KMS-11 (cell line): Measurements from ENCODE around the gene KRTAP20-2.

Source experiments
- H2AFZ ChIP-seq: fragments of 200-600 bp; sonication (generic); 2 replicates; pipeline ENCODE4 v1.6.1; 2016; ENCODE audit warnings: antibody characterized with exemption, mixed run types, low read depth
- H3K27ac ChIP-seq: fragments of 200-600 bp; sonication (generic); 2 replicates; pipeline ENCODE4 v1.6.1; 2016; ENCODE audit warnings: mild to moderate bottlenecking, mixed run types
- H3K27me3 ChIP-seq: fragments of 200-600 bp; sonication (generic); 2 replicates; pipeline ENCODE4 v1.6.1; 2017; ENCODE audit warnings: mild to moderate bottlenecking, low read depth, mixed run types, moderate library complexity; ENCODE audit not compliant: insufficient read depth
- H3K36me3 ChIP-seq: fragments of 200-600 bp; sonication (generic); 2 replicates; pipeline ENCODE4 v1.6.1; 2017; ENCODE audit warnings: mild to moderate bottlenecking, mixed run types; ENCODE audit not compliant: insufficient read depth
- H3K4me1 ChIP-seq: fragments of 200-600 bp; sonication (generic); 2 replicates; pipeline ENCODE4 v1.6.1; 2016; ENCODE audit warnings: mild to moderate bottlenecking, low read depth, mixed run types; ENCODE audit not compliant: poor library complexity, severe bottlenecking
- H3K4me2 ChIP-seq: fragments of 200-600 bp; sonication (generic); 2 replicates; pipeline ENCODE4 v1.7.0; 2016; ENCODE audit warnings: mild to moderate bottlenecking, mixed run types
- H3K4me3 ChIP-seq: fragments of 200-600 bp; sonication (generic); IDR thresholded peaks from 2 replicates; pipeline ENCODE4 v1.6.1; 2017; ENCODE audit warnings: low read depth, low read length, mixed read lengths; ENCODE audit not compliant: insufficient read depth
- H3K79me2 ChIP-seq: fragments of 200-600 bp; sonication (generic); 2 replicates; pipeline ENCODE4 v1.6.1; 2016; ENCODE audit warnings: low read depth, mixed run types; ENCODE audit not compliant: insufficient read depth
- H3K9ac ChIP-seq: fragments of 200-600 bp; sonication (generic); 2 replicates; pipeline ENCODE4 v1.6.1; 2016; ENCODE audit warnings: mild to moderate bottlenecking, mixed run types
- H4K20me1 ChIP-seq: fragments of 200-600 bp; sonication (generic); 2 replicates; pipeline ENCODE4 v1.6.1; 2016; ENCODE audit warnings: mild to moderate bottlenecking, mixed run types; ENCODE audit not compliant: insufficient read depth
- TF ChIP-seq, protein P1 (sequence below): fragments of 200-600 bp; sonication (generic); conservative IDR thresholded peaks from 2 replicates; pipeline ENCODE4 v1.6.1; 2017; ENCODE audit warnings: low read depth, mild to moderate bottlenecking, antibody characterized with exemption, low read length, moderate library complexity, mixed read lengths

The KRTAP20-2 gene

DNA sequence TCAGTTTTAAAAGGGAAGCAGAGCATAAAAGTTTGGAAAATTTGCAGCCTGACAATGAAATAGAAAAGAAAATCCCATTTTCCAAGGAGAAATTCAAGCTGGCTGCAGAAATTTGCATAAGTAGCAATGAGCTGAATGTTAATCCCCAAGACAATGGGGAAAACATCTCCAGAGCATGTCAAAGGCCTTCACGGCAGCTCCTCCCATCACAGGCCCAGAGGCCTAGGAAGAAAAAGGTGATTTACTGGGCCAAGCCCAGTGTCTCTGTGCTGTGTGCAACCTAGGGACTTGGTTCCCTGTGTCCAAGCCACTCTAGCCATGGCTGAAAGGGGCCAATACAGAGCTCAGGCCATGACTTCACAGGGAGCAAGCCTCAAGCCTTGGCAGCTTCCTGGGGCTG lies 33.8 kb downstream of the KRTAP20-2 start:
- Histone ChIP-seq H3K4me2 (no peak overlapping the region), H3K4me1 (no peaks in the 10 kb centered on the region)

DNA sequence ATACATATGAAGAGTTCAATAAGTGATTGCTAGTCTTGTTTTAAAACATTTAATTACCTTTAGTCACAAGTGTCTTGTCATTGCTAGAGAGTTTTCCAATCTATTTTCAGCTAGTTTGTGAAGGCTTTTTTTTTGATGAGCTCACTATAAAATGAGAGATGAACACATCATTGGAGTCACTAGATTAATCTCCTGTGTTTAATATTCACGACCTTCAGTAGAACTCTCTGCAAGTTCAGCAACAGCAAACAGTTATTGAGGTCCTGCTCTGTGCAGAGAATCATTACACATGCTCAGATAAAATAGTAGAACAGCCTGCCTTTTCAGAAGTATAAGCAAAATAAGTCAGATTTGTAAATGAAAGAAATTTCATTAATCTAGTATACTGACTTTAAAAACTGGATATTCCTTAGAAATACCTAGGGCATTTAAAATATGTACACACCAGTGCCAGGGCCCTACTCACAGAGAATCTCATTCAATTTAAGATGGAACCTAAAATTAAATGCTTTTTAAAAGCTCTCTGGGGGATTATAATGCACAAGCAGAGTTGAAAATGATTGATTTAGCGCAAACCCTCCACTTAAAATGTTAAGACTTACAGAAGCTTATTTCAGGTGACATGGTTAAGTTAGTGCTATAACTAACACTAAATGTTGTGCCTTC lies 38.1 kb downstream of the KRTAP20-2 start:
- H3K27ac ChIP-seq = no peak overlapping the region
- no peaks in the 10 kb centered on the region for H3K27me3 ChIP-seq
- no peaks in the 10 kb centered on the region for H4K20me1 ChIP-seq
- no peak overlapping the region for H2AFZ ChIP-seq
- H3K36me3 ChIP-seq = no peaks in the 10 kb centered on the region
- H3K4me2 ChIP-seq = no peak overlapping the region
- H3K4me1 ChIP-seq = no peaks in the 10 kb centered on the region
- H3K79me2 ChIP-seq = no peaks in the 10 kb centered on the region
- TF ChIP-seq, protein P1, sequence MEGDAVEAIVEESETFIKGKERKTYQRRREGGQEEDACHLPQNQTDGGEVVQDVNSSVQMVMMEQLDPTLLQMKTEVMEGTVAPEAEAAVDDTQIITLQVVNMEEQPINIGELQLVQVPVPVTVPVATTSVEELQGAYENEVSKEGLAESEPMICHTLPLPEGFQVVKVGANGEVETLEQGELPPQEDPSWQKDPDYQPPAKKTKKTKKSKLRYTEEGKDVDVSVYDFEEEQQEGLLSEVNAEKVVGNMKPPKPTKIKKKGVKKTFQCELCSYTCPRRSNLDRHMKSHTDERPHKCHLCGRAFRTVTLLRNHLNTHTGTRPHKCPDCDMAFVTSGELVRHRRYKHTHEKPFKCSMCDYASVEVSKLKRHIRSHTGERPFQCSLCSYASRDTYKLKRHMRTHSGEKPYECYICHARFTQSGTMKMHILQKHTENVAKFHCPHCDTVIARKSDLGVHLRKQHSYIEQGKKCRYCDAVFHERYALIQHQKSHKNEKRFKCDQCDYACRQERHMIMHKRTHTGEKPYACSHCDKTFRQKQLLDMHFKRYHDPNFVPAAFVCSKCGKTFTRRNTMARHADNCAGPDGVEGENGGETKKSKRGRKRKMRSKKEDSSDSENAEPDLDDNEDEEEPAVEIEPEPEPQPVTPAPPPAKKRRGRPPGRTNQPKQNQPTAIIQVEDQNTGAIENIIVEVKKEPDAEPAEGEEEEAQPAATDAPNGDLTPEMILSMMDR = no peak
- H3K4me3 ChIP-seq = no peak overlapping the region
- H3K9ac ChIP-seq = no peak overlapping the region

More for the DNA sequence above, 33.8 kb downstream of the KRTAP20-2 start:
- Histone ChIP-seq H4K20me1 (no peaks in the 10 kb centered on the region), H2AFZ (no peak overlapping the region), H3K36me3 (no peaks in the 10 kb centered on the region), H3K79me2 (no peaks in the 10 kb centered on the region), H3K27ac (no peak overlapping the region), H3K4me3 (no peak overlapping the region), H3K27me3 (no peaks in the 10 kb centered on the region), H3K9ac (no peak overlapping the region)
- TF ChIP-seq, protein P1 = no peak

DNA sequence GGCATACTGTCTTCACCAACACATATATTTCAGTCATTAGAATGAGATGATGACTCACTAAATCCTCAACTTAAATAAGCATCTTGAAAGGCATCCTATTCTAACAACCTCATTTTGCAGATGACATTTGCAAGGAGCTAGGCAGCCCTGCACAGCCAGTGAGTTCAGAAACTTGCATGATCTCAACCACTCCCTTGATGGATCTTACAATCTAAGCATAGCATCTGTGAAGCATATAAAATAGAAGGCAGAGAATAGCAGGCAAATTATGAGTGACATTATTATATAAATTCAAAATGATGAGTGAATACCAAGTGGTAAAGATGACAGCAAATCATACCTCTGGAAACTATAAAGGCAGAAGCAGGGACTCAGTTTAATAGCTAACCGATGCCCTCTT lies 39.3 kb downstream of the KRTAP20-2 start:
- H3K27ac ChIP-seq = no peak overlapping the region
- H3K79me2 ChIP-seq = no peaks in the 10 kb centered on the region
- H3K4me3 ChIP-seq = no peak overlapping the region
- H4K20me1 ChIP-seq = no peaks in the 10 kb centered on the region
- no peaks in the 10 kb centered on the region for H3K36me3 ChIP-seq
- H2AFZ ChIP-seq = no peak overlapping the region
- H3K4me1 ChIP-seq = no peaks in the 10 kb centered on the region
- H3K27me3 ChIP-seq = no peaks in the 10 kb centered on the region
- H3K4me2 ChIP-seq = no peak overlapping the region
- TF ChIP-seq, protein P1 = no peak
- no peak overlapping the region for H3K9ac ChIP-seq

DNA sequence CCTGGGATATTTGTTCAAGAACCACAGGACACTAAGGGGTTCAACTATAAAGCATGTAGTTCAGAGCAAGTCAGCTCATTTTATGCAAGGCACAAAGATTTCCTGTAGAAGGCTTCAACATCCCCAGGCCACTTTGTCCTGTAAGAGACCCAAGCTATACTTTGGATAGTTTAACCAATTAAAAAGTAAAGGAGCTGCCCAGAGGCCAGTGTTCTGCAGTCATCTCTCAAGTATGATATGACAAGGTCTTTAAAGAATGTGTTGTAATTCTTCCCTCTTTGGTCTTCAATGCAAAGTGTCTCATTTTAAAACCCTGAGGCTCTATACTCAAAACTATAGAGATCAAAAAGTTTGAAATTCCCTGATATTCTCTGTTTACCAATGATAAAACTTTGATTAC lies 41.7 kb downstream of the KRTAP20-2 start:
- Histone ChIP-seq H3K4me1 (no peaks in the 10 kb centered on the region), H3K4me2 (no peak overlapping the region), H3K36me3 (no peaks in the 10 kb centered on the region), H3K27me3 (no peaks in the 10 kb centered on the region), H3K79me2 (no peaks in the 10 kb centered on the region), H3K27ac (no peak overlapping the region), H3K4me3 (no peak overlapping the region), H2AFZ (no peak overlapping the region), H4K20me1 (no peaks in the 10 kb centered on the region), H3K9ac (no peak overlapping the region)
- TF ChIP-seq, protein P1 = no peak
